GM15510 (cell line): ENCODE data around the gene ODC1.

Experiments
- POLR2A ChIP-seq: IDR thresholded peaks from 3 replicates; pipeline ENCODE4 v1.6.1; 2011; ENCODE audit warnings: borderline replicate concordance; ENCODE audit not compliant: insufficient read length; ENCODE audit errors: extremely low read depth

The ODC1 gene

DNA sequence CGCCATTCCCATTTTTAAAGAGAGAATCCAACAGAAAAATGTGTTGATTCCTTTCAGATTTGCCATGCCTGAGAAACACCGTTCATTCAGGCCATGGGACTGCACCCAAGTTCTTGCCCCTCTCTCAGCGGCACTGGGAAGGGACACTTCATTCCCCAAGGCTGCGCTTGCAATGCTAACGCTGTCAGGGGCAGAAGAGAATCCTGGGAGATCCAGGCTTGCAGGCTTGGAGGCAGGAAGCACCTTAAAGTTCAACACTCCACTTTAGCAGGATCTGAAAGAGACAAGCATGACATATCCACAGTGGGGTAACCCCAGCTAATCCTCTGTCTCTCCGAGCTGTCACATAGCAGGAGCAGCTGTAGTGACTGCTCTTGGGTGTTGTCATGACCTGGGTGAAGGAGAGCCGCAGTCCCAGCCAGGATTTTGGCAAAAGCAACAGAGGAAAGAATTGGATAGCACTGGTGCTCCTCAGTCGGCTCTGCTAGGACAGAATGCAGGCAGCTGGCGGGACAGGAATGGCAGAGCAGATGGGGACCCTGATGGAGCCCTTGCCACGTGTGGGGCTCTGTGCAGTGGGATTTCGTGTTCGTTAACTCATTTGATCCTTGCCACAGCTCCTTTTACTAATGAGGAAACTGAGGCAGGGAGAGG lies 22.0 kb upstream of the ODC1 start:
- no peak for TF ChIP-seq POLR2A

GRCh38 chr2:10469301-10469700 lies 21.2 kb upstream of the ODC1 start:
- no peak for TF ChIP-seq POLR2A

- TF ChIP-seq POLR2A = no peak
Measured at GRCh38 chr2:10467401-10467800, 19.3 kb upstream of the ODC1 start.

GRCh38 chr2:10466801-10467200 lies 18.7 kb upstream of the ODC1 start:
- TF ChIP-seq POLR2A = no peak

GRCh38 chr2:10465910-10466309 lies 17.8 kb upstream of the ODC1 start:
- TF ChIP-seq POLR2A = no peak

GRCh38 chr2:10462178-10463083 lies 14.3 kb upstream of the ODC1 start:
- TF ChIP-seq POLR2A = no peak

DNA sequence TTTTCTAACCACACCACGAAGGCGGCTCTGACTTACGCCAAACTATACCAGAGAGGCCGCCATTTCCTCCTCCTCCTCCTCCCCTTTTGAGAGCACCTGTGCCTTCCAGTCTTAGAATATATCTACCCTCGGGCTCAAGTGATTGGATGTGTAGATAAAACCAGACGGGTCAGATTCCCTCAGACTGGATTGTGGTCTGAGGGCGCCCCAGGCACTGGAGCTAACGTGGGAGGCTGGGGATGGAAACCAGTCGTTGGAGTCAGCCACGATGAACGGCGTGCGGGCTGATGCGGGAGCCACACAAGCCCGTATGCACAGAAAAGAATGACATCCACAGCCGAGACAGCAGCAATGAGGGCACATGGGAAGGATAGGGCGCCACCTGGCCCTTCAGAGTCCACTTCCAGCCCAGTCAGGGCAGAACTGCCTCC lies 12.3 kb upstream of the ODC1 start:
- no peak for TF ChIP-seq POLR2A

GRCh38 chr2:10457846-10458598 lies 9.9 kb upstream of the ODC1 start:
- no peak for TF ChIP-seq POLR2A

- no peak for TF ChIP-seq POLR2A
Measured at GRCh38 chr2:10454505-10454904, 6.4 kb upstream of the ODC1 start.

DNA sequence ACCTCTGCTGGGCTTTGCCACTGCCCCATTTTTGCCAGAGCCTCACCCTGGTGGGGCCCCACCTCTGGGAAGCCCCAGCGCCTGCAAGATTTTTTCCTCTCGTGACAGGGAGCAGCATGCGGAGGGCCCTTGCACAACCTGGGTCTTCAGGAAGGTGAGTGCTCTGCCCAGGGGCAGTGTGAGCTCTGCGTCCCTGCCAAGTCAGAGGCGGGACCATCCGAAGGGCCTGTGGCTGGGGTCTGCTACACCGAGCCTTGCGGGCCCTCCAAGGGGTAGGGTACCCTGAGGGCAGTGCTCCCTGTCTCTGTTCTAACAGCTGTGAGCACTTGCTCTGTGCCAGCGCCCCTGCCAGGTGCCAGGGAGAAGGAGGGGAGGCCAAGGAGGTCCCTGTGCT lies 5.8 kb upstream of the ODC1 start:
- TF ChIP-seq POLR2A = no peak

- TF ChIP-seq POLR2A = no peak
Measured at GRCh38 chr2:10452956-10453904, 5.1 kb upstream of the ODC1 start.

- no peak for TF ChIP-seq POLR2A
Measured at GRCh38 chr2:10452312-10452711, 4.2 kb upstream of the ODC1 start.

DNA sequence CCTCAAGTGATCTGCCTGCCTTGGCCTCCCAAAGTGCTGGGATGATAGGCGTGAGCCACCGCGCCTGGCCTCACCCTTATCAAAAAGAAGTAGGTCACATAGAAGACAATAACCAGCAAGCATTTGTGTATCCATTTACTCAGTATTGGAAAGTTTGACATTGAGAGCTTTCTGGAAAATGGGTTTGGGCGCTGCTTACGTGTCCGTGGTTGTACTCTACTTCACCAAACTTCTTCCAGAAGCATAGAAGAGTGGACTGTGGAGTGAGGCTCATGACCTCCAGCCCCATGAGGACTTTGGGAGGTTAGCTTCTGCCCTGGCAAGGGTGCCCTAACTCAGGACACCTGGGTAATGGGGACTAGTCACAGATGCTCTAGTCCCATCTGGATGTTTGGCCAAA lies 3.7 kb upstream of the ODC1 start:
- no peak for TF ChIP-seq POLR2A
